HAP-1 (cell line): ENCODE measurements around the gene FBXL15.

ENCODE experiments used
- DNase-seq, 2 experiments: peaks; one replicate each; pipeline ENCODE4 v3.0.0-alpha.2; 2016 to 2020; ENCODE audit warnings: low spot score in 2 of 2
- H3K27me3 ChIP-seq: fragments of 250-450 bp; sonication (Bioruptor Pico); 2 replicates; pipeline ENCODE4 v1.5.1; 2020; ENCODE audit warnings: low read depth, mild to moderate bottlenecking, moderate library complexity
- H3K36me3 ChIP-seq: fragments of 250-450 bp; sonication (Bioruptor Pico); replicated peaks from 2 replicates; pipeline ENCODE4 v1.5.1; 2020; ENCODE audit warnings: mild to moderate bottlenecking
- H3K4me1 ChIP-seq: fragments of 250-450 bp; sonication (Bioruptor Pico); 2 replicates; pipeline ENCODE4 v1.5.1; 2020; ENCODE audit warnings: mild to moderate bottlenecking
- H3K4me3 ChIP-seq: fragments of 250-450 bp; sonication (Bioruptor Pico); 2 replicates; pipeline ENCODE4 v1.5.1; 2020; ENCODE audit warnings: mild to moderate bottlenecking, moderate library complexity
- H3K9me3 ChIP-seq: fragments of 250-450 bp; sonication (Bioruptor Pico); 2 replicates; pipeline ENCODE4 v1.5.1; 2020; ENCODE audit warnings: mild to moderate bottlenecking, moderate library complexity
- in situ Hi-C: fragments of 300-500 bp; cut with MboI; formaldehyde crosslinking; loops from 3 replicates; pipeline ENCODE4 v1.14.3; 2020; ENCODE audit warnings: low sequenced_read_pairs, inconsistent platforms, mixed read lengths

FBXL15 gene

GRCh38 chr10:102455893-102456471 is 35.3 kb downstream of the FBXL15 start:
- Histone ChIP-seq H3K36me3 (peaks cover 36% of the 10 kb centered on the region), H3K9me3 (no peaks in the 10 kb centered on the region), H3K27me3 (no peaks in the 10 kb centered on the region), H3K4me3 (no peak overlapping the region), H3K4me1 (peaks cover 18% of the 10 kb centered on the region)
- in situ Hi-C loops: no loop called here
- DNase-seq: no peak

DNA sequence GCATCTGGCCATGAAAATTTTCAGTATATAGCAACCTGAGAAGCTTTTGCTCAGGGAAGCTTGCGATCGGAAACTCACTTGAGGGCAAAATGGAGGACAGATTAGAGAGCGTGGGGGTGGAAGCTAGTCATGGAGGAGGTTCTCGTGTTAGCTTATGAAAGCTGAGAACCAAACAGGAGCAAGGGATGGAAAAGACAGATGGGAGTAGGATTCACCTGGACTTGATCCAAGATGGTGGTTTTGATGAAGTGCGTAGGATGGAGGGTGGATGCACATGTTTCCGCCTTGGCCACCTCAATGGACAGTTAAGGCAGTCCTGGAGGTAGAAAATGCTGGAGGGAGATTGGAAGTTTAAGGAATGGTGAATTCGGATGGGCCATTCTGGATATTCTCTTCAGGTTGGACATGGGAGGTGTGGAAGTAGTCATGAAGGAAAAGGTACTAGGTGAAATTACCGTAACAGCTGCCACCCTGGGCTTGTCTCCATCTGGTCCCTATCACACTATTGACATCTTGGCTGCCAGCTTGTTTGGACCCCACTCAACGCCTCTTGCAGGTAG is 37.0 kb downstream of the FBXL15 start:
- Histone ChIP-seq H3K27me3 (no peaks in the 10 kb centered on the region), H3K36me3 (peaks cover 24% of the 10 kb centered on the region), H3K4me1 (peaks cover 20% of the 10 kb centered on the region), H3K4me3 (no peak overlapping the region), H3K9me3 (no peaks in the 10 kb centered on the region)
- in situ Hi-C loops: no loop called here
- DNase-seq: no peak

- no peaks in the 10 kb centered on the region for H3K27me3 ChIP-seq
- no peak for DNase-seq
- H3K4me3 ChIP-seq: no peak overlapping the region
- H3K36me3 ChIP-seq: peaks cover 19% of the 10 kb centered on the region
- H3K9me3 ChIP-seq: no peaks in the 10 kb centered on the region
- in situ Hi-C loops: no loop called here
- H3K4me1 ChIP-seq: peaks cover 20% of the 10 kb centered on the region
These were observed 38.0 kb downstream of the FBXL15 start for GRCh38 chr10:102458656-102459055.

DNA sequence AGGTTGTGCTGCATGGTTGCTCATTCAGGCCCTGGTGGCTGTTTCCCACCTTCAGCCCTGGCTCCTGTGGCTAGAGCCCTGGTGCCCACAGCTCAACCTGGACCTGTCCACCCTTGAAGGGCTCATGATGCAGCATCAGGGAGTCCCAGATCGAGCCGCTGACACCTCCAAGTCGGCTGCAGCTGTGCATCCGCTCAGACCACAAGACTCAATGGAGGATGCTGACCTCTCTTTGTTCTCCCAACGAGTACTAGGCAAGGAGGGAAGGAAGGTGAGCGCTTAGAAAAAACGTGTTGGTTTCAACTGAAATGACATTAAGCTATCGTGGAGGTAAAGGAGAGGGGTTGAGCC is 40.2 kb downstream of the FBXL15 start:
- Histone ChIP-seq H3K9me3 (no peaks in the 10 kb centered on the region), H3K36me3 (peaks cover 8% of the 10 kb centered on the region), H3K27me3 (no peaks in the 10 kb centered on the region), H3K4me3 (peak overlapping the region; percentile 36), H3K4me1 (peaks cover 10% of the 10 kb centered on the region)
- DNase-seq: no peak
- in situ Hi-C loops: no loop called here

DNA sequence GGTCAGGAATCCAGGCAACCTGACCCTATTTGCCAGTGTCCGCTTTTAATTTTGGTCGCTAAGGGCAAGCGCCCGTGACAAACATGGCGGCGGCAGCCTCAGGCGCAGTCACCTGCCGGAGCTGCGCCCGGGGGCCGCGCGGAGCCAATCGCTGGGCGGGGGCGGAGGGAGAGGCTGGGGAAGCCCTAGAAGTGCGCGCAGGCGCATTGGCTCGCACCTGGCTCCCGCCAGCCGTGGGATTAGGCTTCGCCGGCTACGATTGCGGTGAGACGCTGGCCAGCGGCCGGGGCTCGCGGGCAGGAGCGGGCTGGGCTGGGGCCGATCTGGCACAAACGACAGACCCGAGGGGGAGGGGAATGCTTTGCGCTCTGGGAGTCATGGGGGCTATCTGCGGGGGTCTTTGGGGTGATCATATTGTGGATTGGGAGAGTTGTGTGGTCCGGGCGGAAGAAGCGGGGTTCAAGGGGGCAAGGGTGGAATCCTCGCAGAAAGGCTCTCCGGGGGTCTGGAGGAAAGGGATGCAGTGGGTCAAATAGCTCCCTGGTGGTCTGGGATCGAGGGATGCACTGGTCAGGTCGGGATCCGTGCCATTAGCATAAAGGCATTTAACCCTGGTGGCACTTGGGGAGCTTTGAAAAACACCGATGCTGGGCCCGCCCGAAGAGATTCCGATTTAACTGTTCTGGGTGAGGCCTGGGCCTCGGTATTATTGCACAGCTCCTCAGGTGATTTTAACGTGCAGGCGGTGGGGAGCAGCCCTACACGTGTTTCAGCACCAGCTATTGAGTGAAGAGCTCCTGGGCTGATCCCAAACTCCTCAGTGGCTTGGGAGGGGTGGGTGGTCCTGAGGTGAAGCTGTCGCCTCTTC is 40.8 kb downstream of the FBXL15 start:
- DNase-seq: peak; percentile 90 to 97
- peaks cover 2% of the 10 kb centered on the region for H3K36me3 ChIP-seq
- no peaks in the 10 kb centered on the region for H3K27me3 ChIP-seq
- in situ Hi-C loops: no loop called here
- no peaks in the 10 kb centered on the region for H3K9me3 ChIP-seq
- peak overlapping the region; percentile 36 for H3K4me3 ChIP-seq
- H3K4me1 ChIP-seq: peaks cover 10% of the 10 kb centered on the region

DNA sequence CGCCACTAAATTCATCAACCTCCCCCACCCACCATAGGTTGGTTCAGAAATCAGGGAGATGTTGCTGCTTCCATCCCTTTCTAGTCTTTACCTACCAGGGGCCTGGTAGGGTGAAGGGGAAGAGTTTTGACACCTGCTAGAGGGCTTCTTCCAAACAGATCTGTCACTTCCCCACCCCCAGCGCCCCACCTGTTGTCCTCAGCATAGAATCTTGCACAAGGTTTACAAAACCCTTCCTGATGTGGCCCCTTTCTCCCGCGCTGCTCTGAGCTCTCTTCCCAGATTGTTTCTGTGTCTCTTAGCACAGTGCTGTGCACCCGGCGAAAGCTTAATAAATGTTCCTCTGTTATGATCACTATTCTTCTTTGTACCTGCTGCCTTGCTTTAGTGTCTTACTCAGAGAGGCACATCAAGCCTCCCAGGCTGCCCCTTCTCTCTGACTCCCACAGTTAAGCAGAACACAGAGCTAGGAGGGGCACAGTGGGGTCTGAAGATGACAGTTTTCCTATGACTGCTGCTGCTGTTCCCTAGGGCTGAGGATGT is 41.9 kb downstream of the FBXL15 start:
- H3K4me1 ChIP-seq: peaks cover 10% of the 10 kb centered on the region
- no peaks in the 10 kb centered on the region for H3K36me3 ChIP-seq
- in situ Hi-C loops: no loop called here
- no peak for DNase-seq
- H3K9me3 ChIP-seq: no peaks in the 10 kb centered on the region
- no peaks in the 10 kb centered on the region for H3K27me3 ChIP-seq
- no peak overlapping the region for H3K4me3 ChIP-seq

DNA sequence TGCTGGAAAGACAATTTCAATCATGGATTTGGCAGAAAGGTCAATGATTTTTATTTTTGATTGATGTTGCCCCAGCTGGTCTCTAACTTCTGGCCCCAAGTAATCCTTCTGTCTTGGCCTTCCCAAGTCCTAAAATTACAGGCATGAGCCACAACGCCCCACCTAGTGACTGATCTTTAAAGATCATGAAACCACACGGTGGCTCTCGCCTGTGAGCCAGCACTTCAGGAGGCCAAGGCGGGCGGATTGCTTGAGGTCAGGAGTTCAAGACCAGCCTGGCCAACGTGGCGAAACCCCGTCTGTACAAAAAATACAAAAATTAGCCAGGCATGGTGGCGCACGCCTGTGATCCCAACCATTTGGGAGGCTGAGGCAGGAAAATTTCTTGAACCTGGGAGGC is 43.3 kb downstream of the FBXL15 start:
- no peaks in the 10 kb centered on the region for H3K27me3 ChIP-seq
- no peak overlapping the region for H3K4me3 ChIP-seq
- H3K9me3 ChIP-seq: no peaks in the 10 kb centered on the region
- no peak for DNase-seq
- in situ Hi-C loops: no loop called here
- no peaks in the 10 kb centered on the region for H3K36me3 ChIP-seq
- peaks cover 10% of the 10 kb centered on the region for H3K4me1 ChIP-seq

DNA sequence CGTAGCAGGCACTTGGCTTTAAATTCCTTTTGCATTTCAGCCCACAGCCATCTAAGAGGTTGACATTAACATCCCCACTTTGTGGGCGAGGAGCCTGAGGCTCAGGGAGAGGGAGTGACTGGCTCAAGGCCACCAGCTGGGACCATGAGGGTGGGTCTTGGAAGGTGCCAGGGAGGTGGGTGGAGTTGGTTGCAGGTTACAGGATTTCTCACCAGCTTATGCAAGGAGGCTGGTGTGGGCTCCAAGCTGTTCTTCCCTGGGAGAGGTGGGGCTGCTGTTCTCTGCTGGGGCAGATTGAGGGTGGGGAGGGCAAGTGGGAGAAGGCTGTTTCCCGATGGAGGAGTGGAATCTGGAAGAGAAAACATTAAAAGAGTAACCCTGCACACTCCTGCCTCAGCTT is 44.8 kb downstream of the FBXL15 start:
- peaks cover 10% of the 10 kb centered on the region for H3K4me1 ChIP-seq
- no peaks in the 10 kb centered on the region for H3K9me3 ChIP-seq
- no peak for DNase-seq
- H3K27me3 ChIP-seq: no peaks in the 10 kb centered on the region
- H3K4me3 ChIP-seq: no peak overlapping the region
- in situ Hi-C loops: no loop called here
- H3K36me3 ChIP-seq: no peaks in the 10 kb centered on the region

GRCh38 chr10:102467318-102467717 is 46.7 kb downstream of the FBXL15 start:
- Histone ChIP-seq H3K4me1 (no peaks in the 10 kb centered on the region), H3K4me3 (no peak overlapping the region), H3K36me3 (no peaks in the 10 kb centered on the region), H3K9me3 (no peaks in the 10 kb centered on the region), H3K27me3 (no peaks in the 10 kb centered on the region)
- DNase-seq: no peak
- in situ Hi-C loops: no loop called here

DNA sequence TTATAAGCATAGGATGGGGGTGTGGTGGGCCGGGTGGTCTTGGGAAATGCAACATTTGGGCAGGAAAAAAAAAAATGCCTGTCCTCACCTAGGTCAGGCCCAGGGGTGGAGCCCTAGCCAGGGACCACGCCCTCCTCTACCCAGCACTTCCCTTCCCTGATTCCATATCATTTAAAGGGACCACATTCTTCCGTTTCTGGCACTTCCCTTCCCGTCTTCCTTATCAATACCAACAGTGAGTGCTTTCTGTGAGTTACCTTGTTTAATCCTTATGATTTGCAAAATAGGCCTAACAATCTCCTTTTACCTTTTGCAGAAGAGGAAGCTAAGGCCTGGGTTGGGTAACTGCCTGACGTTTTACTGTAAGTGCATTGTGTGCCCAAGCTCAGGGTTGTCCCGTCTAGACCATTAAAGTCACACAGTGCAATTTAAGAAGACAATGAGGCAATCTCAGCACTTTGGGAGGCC is 47.4 kb downstream of the FBXL15 start:
- Histone ChIP-seq H3K9me3 (no peaks in the 10 kb centered on the region), H3K36me3 (no peaks in the 10 kb centered on the region), H3K4me3 (no peak overlapping the region), H3K4me1 (no peaks in the 10 kb centered on the region), H3K27me3 (no peaks in the 10 kb centered on the region)
- DNase-seq: no peak
- in situ Hi-C loops: no loop called here

GRCh38 chr10:102468683-102469082 is 48.0 kb downstream of the FBXL15 start:
- no peak overlapping the region for H3K4me3 ChIP-seq
- no peaks in the 10 kb centered on the region for H3K27me3 ChIP-seq
- in situ Hi-C loops: no loop called here
- no peaks in the 10 kb centered on the region for H3K36me3 ChIP-seq
- DNase-seq: no peak
- no peaks in the 10 kb centered on the region for H3K9me3 ChIP-seq
- no peaks in the 10 kb centered on the region for H3K4me1 ChIP-seq

GRCh38 chr10:102470579-102471546 is 50.2 kb downstream of the FBXL15 start:
- Histone ChIP-seq H3K27me3 (no peaks in the 10 kb centered on the region), H3K9me3 (no peaks in the 10 kb centered on the region), H3K4me3 (no peak overlapping the region), H3K36me3 (no peaks in the 10 kb centered on the region), H3K4me1 (no peaks in the 10 kb centered on the region)
- in situ Hi-C loops: no loop called here
- DNase-seq: no peak
